B cell (primary cell): ENCODE results near the gene GGTLC1.
"Not testable (repeated sequence)": the region's sequence is repeated elsewhere in the genome, so short reads cannot be mapped to it uniquely, and the experiment has no call there.

Experiments
- EZH2 ChIP-seq: IDR thresholded peaks from 2 replicates; pipeline ENCODE4 v1.6.1; 2012; ENCODE audit warnings: borderline replicate concordance, low read depth, mild to moderate bottlenecking, moderate library complexity, low read length; ENCODE audit not compliant: insufficient read depth, poor library complexity, severe bottlenecking
- TF ChIP-seq, protein P1 (sequence below): fragments of 200-600 bp; IDR thresholded peaks from one replicate; pipeline ENCODE4 v1.8.0; 2022; ENCODE audit warnings: antibody characterized with exemption, mild to moderate bottlenecking

DNA sequence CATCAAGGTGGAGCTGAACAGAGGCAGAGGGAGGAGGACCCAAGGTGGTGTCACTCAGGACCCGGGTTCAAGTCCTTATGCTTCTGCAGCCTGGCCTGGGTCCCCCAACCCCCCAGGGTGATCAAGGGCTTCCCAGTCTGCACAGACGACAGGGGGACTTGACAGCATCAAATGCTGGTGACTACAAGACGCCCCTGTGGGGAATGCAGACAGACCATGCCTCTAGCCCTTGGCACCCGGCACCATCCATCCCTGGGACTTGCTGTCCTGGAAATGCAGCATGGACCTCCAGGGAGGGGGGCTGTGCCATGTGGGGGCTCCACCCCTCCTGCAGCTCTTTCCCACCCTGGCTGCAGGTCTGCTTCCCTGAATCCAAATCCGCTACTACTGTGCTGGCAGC is 7.1 kb downstream of the GGTLC1 start:
- TF ChIP-seq, protein P1, sequence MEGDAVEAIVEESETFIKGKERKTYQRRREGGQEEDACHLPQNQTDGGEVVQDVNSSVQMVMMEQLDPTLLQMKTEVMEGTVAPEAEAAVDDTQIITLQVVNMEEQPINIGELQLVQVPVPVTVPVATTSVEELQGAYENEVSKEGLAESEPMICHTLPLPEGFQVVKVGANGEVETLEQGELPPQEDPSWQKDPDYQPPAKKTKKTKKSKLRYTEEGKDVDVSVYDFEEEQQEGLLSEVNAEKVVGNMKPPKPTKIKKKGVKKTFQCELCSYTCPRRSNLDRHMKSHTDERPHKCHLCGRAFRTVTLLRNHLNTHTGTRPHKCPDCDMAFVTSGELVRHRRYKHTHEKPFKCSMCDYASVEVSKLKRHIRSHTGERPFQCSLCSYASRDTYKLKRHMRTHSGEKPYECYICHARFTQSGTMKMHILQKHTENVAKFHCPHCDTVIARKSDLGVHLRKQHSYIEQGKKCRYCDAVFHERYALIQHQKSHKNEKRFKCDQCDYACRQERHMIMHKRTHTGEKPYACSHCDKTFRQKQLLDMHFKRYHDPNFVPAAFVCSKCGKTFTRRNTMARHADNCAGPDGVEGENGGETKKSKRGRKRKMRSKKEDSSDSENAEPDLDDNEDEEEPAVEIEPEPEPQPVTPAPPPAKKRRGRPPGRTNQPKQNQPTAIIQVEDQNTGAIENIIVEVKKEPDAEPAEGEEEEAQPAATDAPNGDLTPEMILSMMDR: not testable (repeated sequence)
- not testable (repeated sequence) for TF ChIP-seq EZH2
